ENCODE data around the gene ZNF284.

- TF ChIP-seq CSDC2 (CRISPR knock-in tag; IDR thresholded peaks at IDR 0.05) (no peak), TSHZ2 (CRISPR knock-in tag; IDR thresholded peaks at IDR 0.05) (no peak), GLIS3 (CRISPR knock-in tag; IDR thresholded peaks at IDR 0.05) (no peak), ESRRG (CRISPR knock-in tag; IDR thresholded peaks at IDR 0.05) (no peak), PPARA (CRISPR knock-in tag; IDR thresholded peaks at IDR 0.05; ENCODE audit: borderline replicate concordance) (no peak), ZNF70 (CRISPR knock-in tag; IDR thresholded peaks at IDR 0.05) (no peak), ZNF8 (CRISPR knock-in tag; IDR thresholded peaks at IDR 0.05) (no peak), SNAI2 (CRISPR knock-in tag; IDR thresholded peaks at IDR 0.05) (no peak), PATZ1 (CRISPR knock-in tag; IDR thresholded peaks at IDR 0.05; ENCODE audit: borderline replicate concordance) (no peak), POU6F1 (CRISPR knock-in tag; IDR thresholded peaks at IDR 0.05; ENCODE audit: borderline replicate concordance, low read depth) (no peak), ZC3H10 (CRISPR knock-in tag; IDR thresholded peaks at IDR 0.05) (no peak)
Measured at GRCh38 chr19:44076325-44076724, 4.4 kb downstream of the ZNF284 start.

All from SK-N-SH treated with all-trans-retinoic acid at 6 μM for 48 hours (cell line).